ENCODE data around the gene CRACDL.

DNA sequence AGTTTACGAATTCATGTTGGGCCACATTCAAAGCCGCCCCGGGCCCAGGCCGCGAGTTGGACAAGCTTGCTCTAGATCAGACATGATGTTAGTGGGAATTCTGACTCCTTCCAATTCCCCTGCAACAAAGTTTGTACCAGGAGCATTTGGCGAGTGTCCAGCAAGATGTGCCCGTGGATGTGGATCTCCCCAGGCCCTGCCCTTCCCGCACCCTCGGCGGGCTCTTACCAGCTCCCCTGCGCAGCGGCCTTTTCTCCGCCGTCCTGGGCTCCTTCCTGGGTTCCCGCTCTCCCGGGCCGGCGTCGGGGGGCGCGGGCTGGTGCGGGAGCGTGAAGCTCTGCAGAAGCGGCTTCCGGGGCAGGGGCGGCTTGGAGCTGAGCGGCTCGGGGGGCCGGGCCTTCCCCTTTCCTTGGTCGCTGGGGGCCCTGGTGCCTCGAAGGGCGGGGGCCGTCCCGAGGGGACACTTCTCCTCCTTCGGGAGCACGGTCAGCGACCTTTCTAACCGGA lies 114.3 kb downstream of the CRACDL start:
- TF ChIP-seq CTCF (optimal IDR thresholded peaks at IDR 0.05 in 1 of 3, IDR thresholded peaks at IDR 0.05 in 1 of 3, conservative IDR thresholded peaks at IDR 0.05 in 1 of 3; ENCODE audit: extremely low read depth in 1 of 3, insufficient read depth in 2 of 3, low read length in 3 of 3), result no peak
- TF ChIP-seq EZH2 (IDR thresholded peaks at IDR 0.05; ENCODE audit: low read length), result no peak

Measured in keratinocyte (primary cell).